Measurements from ENCODE around the gene MFAP5.

The MFAP5 gene

GRCh38 chr12:8644345-8645248 is 18.0 kb downstream of the MFAP5 start:
- no peaks in the 10 kb centered on the region for H3K9me3 Mint-ChIP-seq
- H3K36me3 Mint-ChIP-seq (ENCODE audit: low read depth) = no peaks in the 10 kb centered on the region

GRCh38 chr12:8642775-8643174 is 19.9 kb downstream of the MFAP5 start:
- no peaks in the 10 kb centered on the region for H3K4me1 Mint-ChIP-seq
- H3K9me3 Mint-ChIP-seq = no peaks in the 10 kb centered on the region
- H3K27me3 Mint-ChIP-seq (ENCODE audit: low read depth) = no peaks in the 10 kb centered on the region
- no peaks in the 10 kb centered on the region for H3K36me3 Mint-ChIP-seq (ENCODE audit: low read depth)
- TF ChIP-seq CTCF (IDR thresholded peaks at IDR 0.05; ENCODE audit: unreplicated experiment in 3 of 3) = no peak
- no peak overlapping the region for H3K4me3 Mint-ChIP-seq
- H3K27ac Mint-ChIP-seq = no peak overlapping the region

More at GRCh38 chr12:8644345-8645248, 18.0 kb downstream of the MFAP5 start:
- TF ChIP-seq CTCF (IDR thresholded peaks at IDR 0.05; ENCODE audit: unreplicated experiment in 3 of 3) = no peak
- no peaks in the 10 kb centered on the region for H3K27me3 Mint-ChIP-seq (ENCODE audit: low read depth)
- no peak overlapping the region for H3K4me3 Mint-ChIP-seq
- H3K27ac Mint-ChIP-seq = no peak overlapping the region
- H3K4me1 Mint-ChIP-seq = no peaks in the 10 kb centered on the region

- Mint-ChIP-seq H3K4me3 (no peak overlapping the region), H3K27ac (no peak overlapping the region), H3K36me3 (ENCODE audit: low read depth) (no peaks in the 10 kb centered on the region), H3K4me1 (peaks cover 21% of the 10 kb centered on the region), H3K27me3 (ENCODE audit: low read depth) (no peaks in the 10 kb centered on the region), H3K9me3 (no peaks in the 10 kb centered on the region)
- TF ChIP-seq CTCF (IDR thresholded peaks at IDR 0.05; ENCODE audit: unreplicated experiment in 3 of 3) = no peak
These were observed 22.7 kb downstream of the MFAP5 start for GRCh38 chr12:8639936-8640335.

- Mint-ChIP-seq H3K4me1 (peaks cover 21% of the 10 kb centered on the region), H3K27ac (no peak overlapping the region), H3K4me3 (no peak overlapping the region), H3K36me3 (ENCODE audit: low read depth) (no peaks in the 10 kb centered on the region), H3K9me3 (peaks cover 5% of the 10 kb centered on the region), H3K27me3 (ENCODE audit: low read depth) (no peaks in the 10 kb centered on the region)
- no peak for TF ChIP-seq CTCF (IDR thresholded peaks at IDR 0.05; ENCODE audit: unreplicated experiment in 3 of 3)
These were observed 23.7 kb downstream of the MFAP5 start for GRCh38 chr12:8638951-8639350.

- no peaks in the 10 kb centered on the region for H3K36me3 Mint-ChIP-seq (ENCODE audit: low read depth)
- H3K27ac Mint-ChIP-seq = no peak overlapping the region
- H3K4me1 Mint-ChIP-seq = peaks cover 21% of the 10 kb centered on the region
- H3K9me3 Mint-ChIP-seq = peaks cover 5% of the 10 kb centered on the region
- H3K27me3 Mint-ChIP-seq (ENCODE audit: low read depth) = no peaks in the 10 kb centered on the region
- no peak for TF ChIP-seq CTCF (IDR thresholded peaks at IDR 0.05; ENCODE audit: unreplicated experiment in 3 of 3)
- no peak overlapping the region for H3K4me3 Mint-ChIP-seq
These were observed 25.0 kb downstream of the MFAP5 start for GRCh38 chr12:8637666-8638065.

- no peak for TF ChIP-seq CTCF (IDR thresholded peaks at IDR 0.05; ENCODE audit: unreplicated experiment in 3 of 3)
- peaks cover 5% of the 10 kb centered on the region for H3K9me3 Mint-ChIP-seq
- no peak overlapping the region for H3K27ac Mint-ChIP-seq
- peaks cover 21% of the 10 kb centered on the region for H3K4me1 Mint-ChIP-seq
- no peaks in the 10 kb centered on the region for H3K36me3 Mint-ChIP-seq (ENCODE audit: low read depth)
- no peak overlapping the region for H3K4me3 Mint-ChIP-seq
- no peaks in the 10 kb centered on the region for H3K27me3 Mint-ChIP-seq (ENCODE audit: low read depth)
These were observed 25.4 kb downstream of the MFAP5 start for GRCh38 chr12:8637244-8637643.

All from nephron (organoid).